Head of caudate nucleus (tissue), 42 donors: ENCODE measurements around the gene RAPGEF1.

Source experiments
- DNase-seq, 42 donors: peaks; one replicate each; pipeline versions ENCODE4 v3.0.0 to v3.0.0-alpha.2; 2020 to 2021; ENCODE audit warnings: mixed read lengths in 7 of 42
- intact Hi-C: fragments of 100-400 bp; cut with DNase I; formaldehyde crosslinking; loops from one replicate; pipeline ENCODE4 v1.15.0; 2022

The RAPGEF1 gene

DNA sequence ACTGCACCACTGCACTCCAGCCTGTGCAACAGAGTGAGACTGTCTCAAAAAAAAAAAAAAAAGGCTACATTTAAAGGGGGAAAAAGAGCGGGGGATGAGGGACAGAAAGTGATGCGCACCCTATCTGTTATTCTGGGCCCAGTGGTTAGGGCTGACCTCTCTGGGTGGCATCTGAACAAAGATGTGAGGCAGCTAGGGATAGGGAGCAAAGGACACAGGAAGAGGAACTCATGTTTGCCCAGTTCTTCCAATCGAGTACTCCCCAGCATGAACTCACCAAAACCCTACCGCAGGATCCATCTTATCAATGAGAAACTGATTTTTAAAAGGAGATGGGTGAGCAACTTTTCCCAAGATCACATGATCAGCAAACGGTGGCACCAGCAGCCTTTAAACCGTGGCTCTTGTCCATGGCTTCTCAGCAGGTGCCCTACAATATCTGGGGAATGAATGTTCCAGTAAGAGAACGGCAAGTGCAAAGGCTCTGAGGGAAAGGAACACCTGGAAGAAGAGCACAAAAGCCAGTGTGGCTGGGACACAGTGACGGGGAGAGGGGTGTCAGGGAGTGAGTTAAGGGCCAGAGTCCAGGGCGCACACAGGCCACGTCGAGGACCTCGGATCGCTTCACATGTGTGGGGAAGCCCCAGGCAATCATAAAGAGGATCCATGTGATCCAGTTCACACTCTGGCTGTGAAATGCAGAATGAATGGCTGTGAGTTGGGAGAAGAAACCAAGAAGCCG lies 22.0 kb downstream of the RAPGEF1 start:
- DNase-seq = no peak
- intact Hi-C loops = no loop called here

DNA sequence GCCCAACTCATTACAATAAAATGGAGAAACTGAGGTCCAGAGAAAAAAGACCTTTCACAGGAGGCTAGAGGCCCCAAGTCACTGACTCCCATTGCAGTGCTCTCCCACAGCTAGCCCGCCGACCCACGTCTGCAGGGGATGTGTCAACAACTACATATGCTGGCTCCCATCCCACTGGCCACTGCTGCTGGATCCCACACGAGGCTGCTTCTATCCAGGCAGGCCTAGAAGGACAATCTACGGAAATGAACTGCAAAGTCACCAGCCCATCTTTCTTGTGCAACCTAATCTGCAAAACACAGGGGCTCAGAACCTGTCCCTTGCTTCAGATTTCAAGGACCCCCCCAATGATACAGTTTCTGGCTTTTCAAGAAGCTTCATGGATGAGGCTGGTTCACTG lies 24.0 kb downstream of the RAPGEF1 start:
- DNase-seq = peak in 2 of 42 donors; percentile 21 to 40
- intact Hi-C loops = no loop called here

DNA sequence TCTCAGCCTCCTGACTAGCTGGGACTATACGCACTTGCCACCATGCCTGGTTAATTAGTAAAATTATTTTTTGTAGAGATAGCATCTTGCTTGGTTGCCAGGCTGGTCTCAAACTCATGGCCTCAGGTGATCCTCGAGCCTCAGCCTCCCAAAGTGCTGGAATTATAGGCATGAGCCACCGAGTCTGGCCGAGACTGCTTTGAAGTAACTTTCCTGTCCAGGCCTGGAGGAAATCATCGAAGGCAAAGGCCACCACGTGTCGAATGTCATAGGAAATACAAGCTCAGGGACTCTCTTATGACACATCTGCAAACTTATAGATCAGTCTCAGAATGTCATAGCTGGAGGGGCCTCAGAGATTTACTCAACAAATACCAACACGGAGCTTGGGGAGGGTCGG lies 25.1 kb downstream of the RAPGEF1 start:
- intact Hi-C loops = no loop called here

DNA sequence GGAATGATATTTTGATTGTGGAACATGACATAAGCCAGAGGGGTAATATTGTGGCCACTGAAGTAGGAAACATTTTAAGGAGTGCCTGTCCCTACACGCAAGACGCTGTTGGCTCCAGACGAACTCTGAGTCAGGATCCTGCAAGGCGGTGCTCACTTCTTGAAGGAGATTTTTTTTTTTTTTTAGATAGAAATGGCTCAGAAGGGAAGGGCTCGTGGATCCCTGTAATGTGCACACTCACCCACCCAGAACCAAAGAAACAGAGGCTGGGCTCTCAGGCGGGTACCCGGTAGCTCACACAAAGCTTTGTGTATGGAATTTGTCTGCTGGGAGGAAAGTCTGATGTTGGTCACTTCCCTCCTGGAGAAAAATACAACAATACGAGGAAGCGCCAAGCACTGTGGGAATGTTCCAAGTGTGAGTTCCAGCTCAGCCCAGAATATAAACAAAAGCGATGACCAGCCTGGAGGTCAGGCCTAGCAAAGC lies 25.7 kb downstream of the RAPGEF1 start:
- DNase-seq = peak in 5 of 42 donors; percentile 22 to 44 (median 35)
- intact Hi-C loops = no loop called here

More for the DNA sequence above, 25.1 kb downstream of the RAPGEF1 start:
- DNase-seq = peak in 1 of 42 donors; percentile 26

DNA sequence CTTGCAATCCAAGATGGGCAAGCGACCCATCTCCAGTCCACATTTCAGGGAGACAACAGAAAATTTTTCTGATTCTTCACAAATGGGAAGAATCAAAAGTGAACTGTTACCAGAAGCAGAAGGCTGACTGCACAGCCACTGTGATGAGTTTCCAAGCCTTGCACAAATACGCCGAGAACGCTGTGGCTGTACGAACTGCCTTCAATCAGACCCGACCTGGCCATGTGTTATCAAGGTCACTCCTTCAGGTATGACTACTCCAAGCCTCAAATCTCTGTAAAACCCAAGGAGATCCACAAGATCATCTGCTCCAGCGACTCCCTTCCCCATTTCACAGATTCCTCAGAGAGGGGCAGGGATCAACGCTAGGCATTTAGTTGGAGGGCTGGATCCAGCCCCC lies 26.9 kb downstream of the RAPGEF1 start:
- DNase-seq = peak in 2 of 42 donors; percentile 18 to 36
- intact Hi-C loops = no loop called here

DNA sequence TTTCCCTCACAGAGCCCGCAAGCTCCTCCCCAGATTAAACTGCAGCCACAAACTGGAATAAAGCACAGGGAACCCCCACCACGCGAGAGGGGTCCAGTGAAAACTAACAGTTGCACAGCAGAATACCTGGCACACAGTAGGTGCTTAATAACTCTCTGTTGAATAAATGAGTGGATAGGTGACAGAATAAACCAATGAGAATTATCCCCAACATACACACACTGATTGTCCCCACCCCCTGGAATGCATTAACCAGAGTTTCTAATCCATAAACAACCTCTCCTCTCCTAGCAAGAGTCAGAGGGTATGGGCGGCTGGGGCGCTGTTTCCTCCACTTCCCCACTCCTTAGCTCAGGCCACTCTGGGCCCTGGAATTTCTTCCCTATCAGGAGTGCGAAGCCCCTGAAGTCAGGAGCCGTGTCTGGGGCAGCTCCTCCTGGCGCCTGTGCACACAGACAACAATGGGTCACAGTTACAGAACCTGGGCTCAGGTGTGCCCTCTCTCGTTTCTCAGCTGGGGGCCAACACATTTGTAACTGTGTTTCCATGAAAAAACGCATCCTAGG lies 27.6 kb downstream of the RAPGEF1 start:
- intact Hi-C loops = no loop called here
- DNase-seq = peak in 2 of 42 donors; percentile 22 to 34

DNA sequence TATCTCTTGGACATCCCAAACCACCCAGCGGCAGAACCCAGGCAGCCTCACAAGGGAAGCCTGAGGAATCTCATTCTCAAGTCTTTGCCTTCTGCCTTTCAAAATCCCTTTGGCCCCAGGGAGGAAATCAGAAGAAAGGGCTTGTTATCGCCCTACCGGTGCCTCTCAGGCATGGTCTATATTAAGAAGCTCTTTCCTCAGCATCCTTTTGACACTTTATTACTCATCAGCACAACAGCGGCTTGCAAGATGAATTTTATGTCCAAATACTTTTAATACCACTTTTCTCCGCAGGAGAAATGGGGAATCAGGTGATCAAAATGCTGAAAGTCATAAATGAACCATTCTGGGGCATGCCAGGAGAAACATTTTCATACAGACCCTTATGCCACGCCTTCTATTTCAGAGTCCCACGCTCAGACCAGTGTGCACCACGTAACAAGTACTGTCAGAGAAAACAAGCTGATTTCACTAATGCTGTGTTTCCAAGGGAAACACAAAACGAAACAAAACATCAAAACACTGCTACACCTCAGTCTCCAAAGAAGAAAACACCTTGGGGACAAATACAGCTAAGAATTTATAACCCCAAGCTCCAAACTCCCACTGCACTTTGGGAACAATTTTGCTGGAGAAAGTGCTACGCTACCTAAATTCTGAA lies 30.0 kb downstream of the RAPGEF1 start:
- peak in 2 of 42 donors; percentile 25 to 33 for DNase-seq
- intact Hi-C loops = loop anchor here (5.0 kb wide), 1 partner anchor 98 kb away; no protein-coding TSS in a partner anchor

DNA sequence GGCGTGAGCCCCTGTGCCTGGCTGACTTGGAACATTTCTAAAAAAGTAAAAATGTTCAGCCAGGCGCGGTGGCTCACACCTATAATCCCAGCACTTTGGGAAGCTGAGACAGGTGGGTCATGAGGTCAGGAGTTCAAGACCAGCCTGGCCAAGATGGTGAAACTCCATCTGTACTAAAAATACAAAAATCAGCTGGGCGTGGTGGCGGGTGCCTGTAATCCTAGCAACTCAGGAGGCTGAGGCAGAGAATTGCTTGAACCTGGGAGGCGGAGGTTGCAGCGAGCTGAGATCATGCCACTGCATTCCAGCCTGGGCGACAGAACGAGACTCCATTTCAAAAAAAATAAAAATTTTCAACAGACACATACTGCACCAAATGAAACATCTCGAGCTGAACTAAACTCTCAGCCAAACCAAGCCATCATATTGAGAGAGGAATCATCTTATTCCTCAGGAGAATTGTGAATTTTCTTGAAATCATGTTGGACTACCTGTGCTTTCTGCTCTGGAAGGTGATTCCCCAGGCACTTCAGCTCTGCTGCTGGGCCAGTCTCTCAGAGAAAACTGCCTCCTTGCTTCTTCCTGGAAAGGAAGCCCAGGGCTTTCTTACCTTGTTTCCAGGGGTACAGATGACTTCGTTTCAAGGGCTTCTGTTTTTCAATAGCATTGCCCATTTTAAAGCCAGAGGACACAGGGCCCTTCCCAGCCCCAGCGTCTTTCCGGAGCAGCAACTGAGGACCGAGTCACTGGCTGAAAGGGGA lies 30.7 kb downstream of the RAPGEF1 start:
- DNase-seq = peak in 3 of 42 donors; percentile 7 to 42 (median 28)
- intact Hi-C loops = loop anchor here (5.0 kb wide), 1 partner anchor 97 kb away; no protein-coding TSS in a partner anchor

DNA sequence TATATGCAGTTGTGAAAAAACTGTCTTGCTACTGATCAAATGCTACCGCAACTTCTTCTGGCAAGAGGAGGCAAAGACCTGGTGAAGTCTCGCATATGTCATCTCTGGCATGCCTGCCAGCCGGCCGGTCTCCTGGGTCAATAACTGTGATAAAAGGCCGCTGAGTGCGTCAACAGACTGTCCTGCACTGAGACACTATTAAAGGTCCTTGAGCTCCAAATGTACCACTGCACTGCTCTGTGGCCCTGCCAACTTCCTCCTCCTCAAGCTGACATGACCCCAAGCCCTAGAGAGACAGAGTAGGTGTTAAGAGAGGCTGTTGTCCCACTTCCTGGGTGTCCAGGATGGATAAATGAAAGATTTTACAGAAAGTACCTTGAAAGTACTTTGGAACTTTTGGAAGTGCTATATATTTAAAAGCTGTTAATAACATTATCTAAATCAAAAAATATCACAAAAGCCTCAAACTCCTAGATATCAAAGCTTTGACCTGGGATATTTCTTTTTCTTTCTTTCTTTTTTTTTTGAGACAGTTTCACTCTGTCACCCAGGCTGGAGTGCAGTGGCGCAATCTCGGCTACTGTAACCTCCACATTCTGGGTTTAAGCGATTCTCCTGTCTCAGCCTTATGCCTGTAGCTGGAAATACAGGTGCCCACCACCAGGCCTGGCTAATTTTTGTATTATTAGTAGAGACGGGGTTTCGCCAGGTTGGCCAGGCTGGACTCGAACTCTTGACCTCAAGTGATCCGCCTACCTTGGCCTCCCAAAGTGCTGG lies 31.5 kb downstream of the RAPGEF1 start:
- intact Hi-C loops = loop anchor here (5.0 kb wide), 1 partner anchor 96 kb away; no protein-coding TSS in a partner anchor

DNA sequence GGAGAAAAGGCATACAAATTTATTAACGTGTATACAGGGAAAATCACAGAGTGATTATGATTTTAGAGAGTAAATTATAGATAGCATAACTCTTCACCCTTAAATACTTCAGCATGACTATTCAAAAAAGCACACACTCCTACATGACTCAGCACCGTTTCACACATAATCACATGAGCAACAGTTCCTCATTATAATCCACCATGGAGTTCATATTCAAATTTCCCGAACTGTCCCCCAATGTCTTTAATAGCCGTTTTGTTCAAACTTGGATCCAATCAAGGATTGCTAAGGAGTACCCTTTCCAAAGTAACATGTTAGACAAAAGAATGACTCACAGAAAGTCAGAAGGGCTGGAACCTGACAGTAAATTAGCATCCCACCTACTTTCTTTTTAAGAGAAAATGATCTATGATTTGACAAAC lies 32.1 kb downstream of the RAPGEF1 start:
- DNase-seq = peak in 8 of 42 donors; percentile 27 to 67 (median 50)
- intact Hi-C loops = loop anchor here (5.0 kb wide), 1 partner anchor 95 kb away; no protein-coding TSS in a partner anchor

More for the DNA sequence above, 31.5 kb downstream of the RAPGEF1 start:
- DNase-seq = peak in 5 of 42 donors; percentile 33 to 57 (median 41)

DNA sequence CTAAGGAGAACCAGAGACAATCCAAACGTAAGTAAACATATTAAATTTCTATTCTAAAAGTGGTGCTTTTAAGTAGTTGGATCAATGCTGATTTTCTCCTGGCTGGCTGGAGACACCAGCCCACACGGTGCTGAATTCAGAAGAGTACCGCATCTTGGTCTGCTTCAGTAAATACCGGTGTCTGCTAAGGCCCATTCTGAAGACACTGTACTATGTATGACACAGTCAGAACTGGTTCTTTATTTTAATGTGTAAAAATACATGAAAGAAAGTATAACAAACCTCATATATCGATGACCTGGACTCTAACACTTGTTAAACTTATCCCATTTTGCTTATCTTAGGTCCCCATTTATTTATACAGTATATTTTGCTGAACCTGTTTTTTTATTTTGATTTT lies 32.8 kb downstream of the RAPGEF1 start:
- intact Hi-C loops = loop anchor here (5.0 kb wide), 1 partner anchor 95 kb away; no protein-coding TSS in a partner anchor
- DNase-seq = peak in 2 of 42 donors; percentile 2 to 29

DNA sequence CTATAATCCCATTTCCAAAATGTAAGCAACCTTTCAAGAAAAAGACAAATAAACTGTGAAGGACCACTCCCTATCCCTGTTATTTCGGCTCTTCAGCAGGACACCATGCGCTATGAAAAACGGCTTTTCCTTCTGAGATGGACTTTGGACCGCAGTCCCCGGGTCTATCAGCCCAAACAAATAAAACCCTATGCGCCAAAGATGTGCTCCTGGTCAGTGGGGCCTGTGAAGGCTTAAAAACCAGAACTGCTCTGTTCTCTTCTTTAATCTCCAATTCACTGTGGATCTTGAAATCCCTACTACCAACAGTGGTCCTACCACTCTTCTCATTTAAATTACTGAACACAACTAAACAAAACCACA lies 33.3 kb downstream of the RAPGEF1 start:
- intact Hi-C loops = loop anchor here (5.0 kb wide), 1 partner anchor 94 kb away; no protein-coding TSS in a partner anchor
- no peak for DNase-seq

DNA sequence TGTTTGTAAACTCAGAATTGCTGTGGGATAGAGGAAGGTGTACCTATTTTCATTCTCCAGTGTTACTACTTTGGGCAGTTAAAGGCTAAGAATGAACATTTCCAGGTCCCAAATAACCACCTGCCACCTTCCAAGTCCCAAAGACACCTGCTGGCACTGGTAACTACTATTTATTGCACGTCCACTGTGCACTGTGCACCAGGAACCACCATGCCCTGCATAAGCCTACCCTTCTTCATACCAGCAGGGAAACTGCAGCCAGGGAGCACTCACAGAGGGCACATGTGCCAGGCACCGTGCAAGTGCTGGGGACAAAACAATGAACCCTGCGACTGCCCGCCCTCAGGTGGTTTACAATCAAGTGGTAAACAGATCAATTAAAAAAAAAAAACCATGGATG lies 34.9 kb downstream of the RAPGEF1 start:
- DNase-seq = peak in 2 of 42 donors; percentile 27 to 31
- intact Hi-C loops = loop anchor here (5.0 kb wide), 1 partner anchor 93 kb away; no protein-coding TSS in a partner anchor

DNA sequence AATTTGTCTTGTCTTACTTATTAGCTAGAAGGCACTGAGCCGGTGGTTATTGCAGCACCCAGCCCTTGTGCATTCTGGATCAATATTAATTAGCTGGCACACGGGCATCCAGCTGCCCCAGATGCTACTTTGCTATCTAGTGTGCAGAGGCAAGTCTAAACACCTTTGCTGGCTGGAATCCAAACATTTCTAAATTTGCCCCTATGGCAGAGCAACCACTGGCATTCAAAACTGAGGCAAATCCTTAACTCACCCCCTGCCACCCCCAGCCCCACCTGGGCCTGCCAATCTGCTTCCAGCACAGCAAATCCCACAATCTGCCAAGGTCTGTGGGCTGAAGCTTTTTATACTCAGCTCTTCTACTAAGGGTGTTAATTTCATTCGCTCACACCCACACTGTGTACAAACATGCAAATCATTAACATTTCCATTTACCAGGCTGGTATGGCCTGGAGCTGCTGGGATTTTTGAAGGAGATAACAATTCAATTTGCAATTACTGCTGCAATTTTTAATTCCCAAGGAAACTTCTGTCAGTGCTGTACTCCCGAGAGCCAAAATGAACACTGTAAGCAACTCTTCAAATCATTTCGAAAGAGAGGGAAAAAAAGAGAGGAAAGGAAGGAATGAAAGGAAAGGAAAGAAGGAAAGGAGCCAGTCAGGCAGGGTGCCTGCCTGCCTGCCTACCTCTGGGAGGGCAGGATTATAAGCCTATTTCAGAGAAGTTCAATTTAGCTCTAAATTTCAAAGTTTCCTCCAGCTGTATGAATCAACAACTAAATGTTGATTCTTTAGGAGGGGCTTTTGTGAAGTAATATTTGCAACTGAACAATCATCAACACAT lies 35.5 kb downstream of the RAPGEF1 start:
- intact Hi-C loops = no loop called here
- peak in 21 of 42 donors; percentile 28 to 78 (median 57) for DNase-seq

DNA sequence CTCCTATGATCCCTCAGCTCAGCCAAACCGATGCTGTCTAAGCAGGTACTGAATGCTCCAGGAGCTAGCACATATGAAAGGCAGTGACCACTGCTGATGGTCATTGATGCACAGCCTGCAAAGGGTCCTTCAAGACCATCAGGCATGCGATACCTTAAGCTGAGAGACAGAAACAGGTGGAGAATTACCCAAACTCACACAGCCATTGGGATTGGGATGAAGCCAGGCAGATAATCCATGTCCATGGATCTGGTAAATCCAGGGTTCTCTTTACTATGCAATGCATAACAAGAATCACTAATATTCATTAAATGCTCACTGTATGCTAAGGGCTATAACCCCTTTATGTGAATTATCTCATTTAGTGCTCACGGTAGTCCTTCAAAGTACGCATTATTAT lies 36.2 kb downstream of the RAPGEF1 start:
- DNase-seq = peak in 2 of 42 donors; percentile 10 to 16
- intact Hi-C loops = no loop called here

DNA sequence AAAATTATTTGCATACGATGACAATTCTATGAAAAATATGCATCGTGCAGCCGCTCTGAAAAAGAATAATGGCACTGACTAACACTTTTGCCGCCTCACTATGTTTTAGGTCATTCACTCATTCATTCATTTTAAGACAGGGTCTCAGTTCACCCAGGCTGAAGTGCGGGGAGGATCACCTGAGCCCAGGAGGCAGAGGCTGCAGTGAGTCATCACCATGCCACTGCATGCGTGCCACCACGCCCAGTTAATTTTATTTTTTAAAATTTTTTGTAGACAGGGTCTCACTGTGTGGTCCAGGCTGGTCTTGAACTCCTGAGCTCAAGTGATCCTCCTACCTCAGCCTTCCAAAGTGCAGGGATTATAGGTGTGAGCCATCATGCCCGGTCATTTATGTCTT lies 37.0 kb downstream of the RAPGEF1 start:
- intact Hi-C loops = no loop called here
- DNase-seq = peak in 2 of 42 donors; percentile 23 to 34

DNA sequence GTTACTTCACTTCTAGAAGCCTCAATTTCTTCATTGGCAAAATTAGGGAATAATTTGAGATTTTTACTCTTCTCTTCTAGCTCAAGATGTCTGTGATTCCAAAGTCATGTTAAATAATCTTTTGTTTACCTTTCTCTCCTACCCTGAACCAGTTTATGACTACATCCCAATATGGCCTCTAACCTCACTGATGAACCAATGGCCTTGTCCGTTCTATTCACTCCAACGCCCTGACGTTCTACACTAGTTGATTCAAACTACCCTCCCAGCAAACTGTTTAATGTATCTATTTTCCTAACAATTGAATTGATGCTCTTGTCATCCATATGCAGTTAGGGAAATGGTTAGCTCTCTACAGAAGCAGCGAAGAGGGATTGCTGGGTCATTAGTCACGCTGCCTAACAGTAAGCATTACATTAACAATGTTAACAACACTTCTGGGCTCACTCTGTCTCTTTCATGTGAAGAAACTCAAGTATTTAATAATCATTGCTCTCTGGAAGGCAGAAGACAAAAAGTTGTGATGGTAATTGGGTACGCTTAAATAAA lies 38.0 kb downstream of the RAPGEF1 start:
- no peak for DNase-seq
- intact Hi-C loops = no loop called here
